Astrocyte (in vitro differentiated cells and primary cell): ENCODE measurements around the gene POM121L12. TPM values are rescaled to one million over a fixed set of nuclear protein-coding genes. Genes with fewer than 3 reads are reported as not detected.

ENCODE experiments used
- DNase-seq: peaks from one replicate; pipeline ENCODE4 v3.0.0-alpha.2; 2010; ENCODE audit warnings: low read depth
- FAIRE-seq: peaks from 2 replicates; lab custom pipeline; 2011; peaks lifted over from hg19 to GRCh38; lab: Jason Lieb, UNC
- H2AFZ ChIP-seq: 2 replicates; pipeline ENCODE4 v1.6.0; 2012; ENCODE audit warnings: low read depth, low read length, inconsistent platforms
- H3K27ac ChIP-seq: 2 replicates; pipeline ENCODE4 v1.5.1; 2011; ENCODE audit warnings: low read depth, low read length, inconsistent platforms
- H3K27me3 ChIP-seq: 2 replicates; pipeline ENCODE4 v1.6.0; 2011; ENCODE audit warnings: low read length, inconsistent platforms; ENCODE audit not compliant: insufficient read depth
- H3K36me3 ChIP-seq: 2 replicates; pipeline ENCODE4 v1.5.1; 2011; ENCODE audit warnings: low read length, inconsistent platforms; ENCODE audit not compliant: insufficient read depth
- H3K4me1 ChIP-seq: 2 replicates; pipeline ENCODE4 v1.5.1; 2011; ENCODE audit warnings: low read length, inconsistent platforms; ENCODE audit not compliant: insufficient read depth
- H3K4me2 ChIP-seq: 2 replicates; pipeline ENCODE4 v1.6.0; 2012; ENCODE audit warnings: low read length, inconsistent platforms
- H3K4me3 ChIP-seq: 2 replicates; pipeline ENCODE4 v1.5.1; 2011; ENCODE audit warnings: low read depth, mild to moderate bottlenecking, low read length, inconsistent platforms; ENCODE audit not compliant: insufficient read depth
- H3K79me2 ChIP-seq: 2 replicates; pipeline ENCODE4 v1.6.0; 2012; ENCODE audit warnings: mild to moderate bottlenecking, low read length, inconsistent platforms; ENCODE audit not compliant: insufficient read depth
- H3K9ac ChIP-seq: 2 replicates; pipeline ENCODE4 v1.6.0; 2012; ENCODE audit warnings: mild to moderate bottlenecking, low read length, inconsistent platforms
- H3K9me3 ChIP-seq: 2 replicates; pipeline ENCODE4 v1.5.1; 2012; ENCODE audit warnings: low read depth, mild to moderate bottlenecking, low read length, inconsistent platforms; ENCODE audit not compliant: insufficient read depth
- H4K20me1 ChIP-seq: 2 replicates; pipeline ENCODE4 v1.6.0; 2012; ENCODE audit warnings: low read length, inconsistent platforms; ENCODE audit not compliant: insufficient read depth
- H3K27ac Mint-ChIP-seq: one replicate; pipeline ENCODE4 v1.8.0; 2021; ENCODE audit warnings: mild to moderate bottlenecking, mixed read lengths; ENCODE audit not compliant: unreplicated experiment
- H3K27me3 Mint-ChIP-seq: one replicate; pipeline ENCODE4 v1.8.0; 2021; ENCODE audit warnings: low read depth, mixed read lengths; ENCODE audit not compliant: unreplicated experiment
- H3K36me3 Mint-ChIP-seq: one replicate; pipeline ENCODE4 v1.8.0; 2021; ENCODE audit warnings: low read depth, mixed read lengths; ENCODE audit not compliant: unreplicated experiment
- H3K4me1 Mint-ChIP-seq: one replicate; pipeline ENCODE4 v1.8.0; 2021; ENCODE audit warnings: low read depth, mixed read lengths; ENCODE audit not compliant: unreplicated experiment
- H3K4me3 Mint-ChIP-seq: one replicate; pipeline ENCODE4 v1.8.0; 2021; ENCODE audit warnings: mild to moderate bottlenecking, moderate library complexity, mixed read lengths; ENCODE audit not compliant: unreplicated experiment
- H3K9me3 Mint-ChIP-seq: one replicate; pipeline ENCODE4 v1.8.0; 2021; ENCODE audit warnings: mild to moderate bottlenecking, mixed read lengths; ENCODE audit not compliant: unreplicated experiment
- CTCF ChIP-seq: IDR thresholded peaks from 2 replicates; pipeline ENCODE4 v1.5.1; 2011; ENCODE audit warnings: low read depth, mild to moderate bottlenecking, inconsistent platforms, low read length, moderate library complexity; ENCODE audit not compliant: insufficient read depth
- EZH2 ChIP-seq: IDR thresholded peaks from 2 replicates; pipeline ENCODE4 v1.6.1; 2012; ENCODE audit warnings: mild to moderate bottlenecking, low read length, inconsistent platforms; ENCODE audit not compliant: insufficient read depth
- total RNA-seq: library from RNA; stranded (reverse); gene quantifications from 2 replicates; pipeline ENCODE4 v1.2.1, GENCODE V29; 2021

The POM121L12 gene
- total RNA-seq, 1 donor from 2014 or later, result not detected

- no peaks in the 10 kb centered on the region for H3K4me1 ChIP-seq
- TF ChIP-seq CTCF, result no peak
- no peak for TF ChIP-seq EZH2
- no peaks in the 10 kb centered on the region for H4K20me1 ChIP-seq
- FAIRE-seq, result no peak
- H2AFZ ChIP-seq, result no peak overlapping the region
- no peak overlapping the region for H3K4me2 ChIP-seq
- no peaks in the 10 kb centered on the region for H3K9me3 ChIP-seq
- H3K9me3 Mint-ChIP-seq, result no peaks in the 10 kb centered on the region
- H3K27ac Mint-ChIP-seq, result no peak overlapping the region
- H3K4me3 Mint-ChIP-seq, result no peak overlapping the region
- H3K27me3 Mint-ChIP-seq, result no peaks in the 10 kb centered on the region
- H3K4me3 ChIP-seq, result no peak overlapping the region
- H3K4me1 Mint-ChIP-seq, result no peaks in the 10 kb centered on the region
- no peaks in the 10 kb centered on the region for H3K27me3 ChIP-seq
- no peak for DNase-seq
- no peak overlapping the region for H3K27ac ChIP-seq
- no peaks in the 10 kb centered on the region for H3K36me3 ChIP-seq
- H3K36me3 Mint-ChIP-seq, result no peaks in the 10 kb centered on the region
- H3K79me2 ChIP-seq, result no peaks in the 10 kb centered on the region
- H3K9ac ChIP-seq, result no peak overlapping the region
These were observed 42.8 kb upstream of the POM121L12 start for GRCh38 chr7:52992479-52993162.

- Mint-ChIP-seq H3K9me3 (no peaks in the 10 kb centered on the region), H3K36me3 (no peaks in the 10 kb centered on the region), H3K27ac (no peak overlapping the region), H3K4me3 (no peak overlapping the region), H3K4me1 (no peaks in the 10 kb centered on the region), H3K27me3 (no peaks in the 10 kb centered on the region)
- Histone ChIP-seq H3K9ac (no peak overlapping the region), H2AFZ (no peak overlapping the region), H3K27ac (no peak overlapping the region), H3K4me3 (no peak overlapping the region), H3K9me3 (no peaks in the 10 kb centered on the region), H3K4me2 (no peak overlapping the region), H3K79me2 (no peaks in the 10 kb centered on the region), H4K20me1 (no peaks in the 10 kb centered on the region), H3K36me3 (no peaks in the 10 kb centered on the region), H3K27me3 (no peaks in the 10 kb centered on the region), H3K4me1 (no peaks in the 10 kb centered on the region)
- FAIRE-seq (no peak), DNase-seq (peak; percentile 12)
- TF ChIP-seq EZH2, result no peak
- TF ChIP-seq CTCF, result no peak
These were observed 39.8 kb upstream of the POM121L12 start for GRCh38 chr7:52995676-52996075.

GRCh38 chr7:53001221-53001620, 34.2 kb upstream of the POM121L12 start:
- H3K4me3 ChIP-seq, result no peak overlapping the region
- H3K79me2 ChIP-seq, result no peaks in the 10 kb centered on the region
- no peaks in the 10 kb centered on the region for H3K9me3 ChIP-seq
- DNase-seq, result no peak
- H3K27me3 ChIP-seq, result no peaks in the 10 kb centered on the region
- H3K4me3 Mint-ChIP-seq, result no peak overlapping the region
- H3K4me2 ChIP-seq, result no peak overlapping the region
- H2AFZ ChIP-seq, result no peak overlapping the region
- no peaks in the 10 kb centered on the region for H3K36me3 ChIP-seq
- peaks cover 6% of the 10 kb centered on the region for H3K9me3 Mint-ChIP-seq
- H3K27me3 Mint-ChIP-seq, result no peaks in the 10 kb centered on the region
- H3K27ac Mint-ChIP-seq, result no peak overlapping the region
- no peak overlapping the region for H3K27ac ChIP-seq
- no peak for FAIRE-seq
- no peaks in the 10 kb centered on the region for H3K4me1 Mint-ChIP-seq
- no peak overlapping the region for H3K9ac ChIP-seq
- TF ChIP-seq CTCF, result no peak
- TF ChIP-seq EZH2, result no peak
- no peaks in the 10 kb centered on the region for H3K4me1 ChIP-seq
- no peaks in the 10 kb centered on the region for H3K36me3 Mint-ChIP-seq
- H4K20me1 ChIP-seq, result no peaks in the 10 kb centered on the region
